DMS114 treated with DMSO at 0.1 percent for 48 hours (cell line): ENCODE data around the gene COL5A1.

Experiments
- DNase-seq: peaks from one replicate; lab custom pipeline; 2025; ENCODE audit not compliant: unreplicated experiment; lab: John Stamatoyannopoulos, UW

The COL5A1 gene

DNA sequence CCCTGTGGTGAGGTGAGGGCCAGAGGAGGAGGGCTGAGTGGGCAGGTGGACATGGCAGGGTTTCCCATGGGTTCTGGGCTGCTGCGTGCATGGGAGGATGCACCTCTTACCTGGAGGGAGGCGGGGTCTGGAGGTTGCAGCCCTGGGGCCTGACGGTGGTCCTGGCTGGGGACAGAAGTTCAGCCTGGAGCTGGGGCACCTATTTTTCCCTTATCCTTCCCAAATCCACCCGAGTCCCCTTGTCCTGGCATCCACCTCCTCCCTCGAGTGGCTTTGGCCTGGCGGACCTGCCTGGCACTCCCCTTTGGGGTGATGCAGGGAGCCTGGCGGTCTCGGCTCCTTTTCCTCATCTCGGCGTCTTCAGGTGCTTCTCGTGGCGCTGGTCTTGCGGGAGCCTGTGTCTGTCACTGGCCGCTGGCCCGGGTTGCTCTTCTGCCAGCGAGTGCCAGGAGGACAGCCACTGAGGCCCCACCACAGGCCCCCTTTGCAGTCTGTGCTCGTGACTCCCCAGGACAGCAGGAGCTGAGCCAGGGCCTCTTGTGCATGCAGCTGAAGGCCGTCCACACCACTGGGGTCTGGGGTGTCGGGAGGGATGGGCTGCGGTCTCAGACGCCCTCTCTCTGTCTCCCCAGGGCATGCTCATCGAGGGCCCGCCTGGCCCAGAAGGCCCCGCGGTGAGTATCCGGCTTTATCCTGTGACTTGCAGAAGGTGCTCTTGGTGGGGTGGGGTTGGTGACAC, 96.4 kb downstream of the COL5A1 start:
- no peak for DNase-seq

DNA sequence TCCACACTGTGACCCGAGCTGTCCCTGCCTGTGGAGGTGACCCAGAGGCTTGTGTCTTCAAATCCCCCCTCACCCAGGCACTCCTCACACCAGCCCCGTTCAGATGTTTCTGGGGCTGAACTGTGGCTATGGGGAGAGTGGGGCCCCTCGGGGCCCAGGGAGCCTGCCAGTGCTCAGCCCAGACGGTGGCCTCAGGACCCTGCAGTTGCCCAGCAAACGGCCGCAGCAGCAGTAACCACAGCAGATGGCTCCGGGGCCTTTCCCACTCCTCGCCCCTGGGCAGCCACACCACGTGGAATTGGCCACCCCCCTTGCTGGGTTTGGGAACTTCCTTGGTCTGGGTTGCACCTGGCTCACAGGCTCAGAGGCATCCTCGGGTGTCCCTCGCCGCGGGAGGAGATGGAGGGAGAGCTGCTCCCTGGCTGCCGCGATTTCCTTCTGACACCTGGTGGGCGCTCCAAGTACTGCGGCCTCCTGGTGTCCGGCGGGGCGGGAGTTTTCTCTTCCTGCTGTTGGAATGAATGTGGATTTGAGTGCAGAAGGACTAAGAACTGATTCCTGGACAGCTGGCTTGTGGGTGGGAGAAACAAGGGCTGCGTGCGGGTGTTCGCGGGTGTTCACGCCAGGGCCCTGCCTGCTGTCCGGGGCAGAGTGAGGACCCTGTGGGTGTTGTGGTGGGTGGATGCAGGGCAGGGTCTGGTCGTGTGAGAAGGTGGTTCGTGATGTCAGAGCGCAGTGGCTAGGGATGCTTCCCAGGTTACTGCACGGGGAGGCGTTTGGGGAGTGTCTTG, 97.5 kb downstream of the COL5A1 start:
- DNase-seq: peak; percentile 27

DNA sequence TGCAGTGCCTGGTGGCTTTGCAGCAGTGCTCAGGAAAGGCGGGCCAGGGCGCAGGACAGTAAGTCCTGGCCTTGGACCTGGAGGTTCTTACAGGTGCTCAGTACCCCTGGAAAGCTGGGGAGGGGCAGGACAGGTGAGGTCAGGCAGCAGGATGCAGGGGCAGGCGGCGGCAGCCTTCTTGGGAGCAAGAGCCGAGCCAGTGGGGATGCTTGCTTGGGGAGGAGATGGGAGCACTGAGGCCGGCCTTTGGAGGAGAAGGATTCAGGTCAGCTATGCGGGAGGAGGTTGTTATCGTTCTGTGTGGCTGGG, 98.0 kb downstream of the COL5A1 start:
- DNase-seq: no peak

DNA sequence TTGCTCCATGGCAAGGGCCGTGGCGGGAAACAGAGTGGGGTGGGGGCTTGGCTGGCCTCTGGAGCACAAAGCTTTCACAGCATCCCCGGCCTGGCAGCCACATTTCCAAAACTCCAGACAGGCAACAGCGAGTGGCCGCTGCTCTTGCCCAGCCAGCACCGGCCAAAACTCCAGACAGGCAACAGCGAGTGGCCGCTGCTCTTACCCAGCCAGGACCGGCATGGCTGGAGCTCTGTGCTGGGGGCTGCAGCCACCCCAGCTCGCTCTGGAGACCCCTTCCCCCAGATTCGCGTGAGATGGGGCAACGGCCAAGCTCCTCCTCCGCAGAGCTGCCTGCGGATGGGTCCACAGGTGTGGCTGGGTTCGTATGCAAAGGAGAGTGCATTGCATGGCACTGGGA, 98.5 kb downstream of the COL5A1 start:
- no peak for DNase-seq

DNA sequence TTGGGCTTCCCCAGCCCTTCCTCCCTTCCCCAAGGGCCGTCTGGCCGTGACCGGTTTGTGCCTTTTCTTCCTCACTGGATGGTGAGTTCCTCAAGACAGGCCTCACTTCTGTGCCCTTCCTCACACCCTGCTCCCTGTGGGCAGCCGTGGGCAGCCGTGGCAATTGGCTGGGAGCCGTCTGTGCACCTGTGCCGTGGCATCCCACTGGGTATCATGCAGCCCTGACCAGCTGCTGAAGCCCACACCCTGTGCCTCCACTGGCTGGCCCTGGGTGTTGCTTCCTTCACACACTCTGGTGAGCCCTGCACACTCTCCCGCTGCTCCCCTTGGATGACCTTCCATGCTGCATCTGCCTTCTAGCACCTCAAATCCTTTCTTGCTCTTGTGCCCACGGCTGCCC, 100.2 kb downstream of the COL5A1 start:
- no peak for DNase-seq

DNA sequence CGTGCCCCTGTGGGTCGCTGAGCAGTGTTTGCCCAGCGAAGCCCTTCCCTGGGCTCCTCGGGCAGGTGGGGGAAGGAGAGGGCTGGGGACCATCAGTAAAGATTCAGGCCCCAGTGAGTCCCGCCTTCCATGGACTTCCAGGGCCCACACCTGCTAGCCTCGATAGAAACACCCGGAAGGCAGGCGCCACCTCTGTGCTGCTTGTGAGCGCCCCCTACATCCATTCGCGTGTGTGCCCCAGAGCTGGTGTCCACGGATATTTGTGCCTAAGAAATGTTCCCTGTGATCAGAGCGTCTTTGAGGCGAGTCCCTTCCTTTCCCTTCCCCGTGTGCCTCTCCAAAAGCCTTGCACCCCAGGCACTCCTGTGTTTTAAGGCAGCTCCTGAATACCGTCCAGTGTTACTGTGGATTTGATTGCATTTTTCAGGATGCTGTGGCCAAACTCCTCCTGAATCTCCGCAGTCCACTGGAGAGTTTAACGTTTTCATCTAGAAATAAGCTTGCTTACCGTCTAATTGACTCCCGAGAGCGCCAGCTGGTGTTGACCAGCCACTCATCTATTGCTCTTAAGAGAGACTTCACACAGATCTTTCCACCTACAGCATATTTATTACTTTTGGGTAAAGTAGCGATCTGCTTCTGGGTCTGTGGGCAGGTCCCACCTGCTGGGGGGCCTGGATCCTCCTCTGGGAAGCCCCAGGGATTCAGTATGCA, 101.4 kb downstream of the COL5A1 start:
- DNase-seq: no peak

DNA sequence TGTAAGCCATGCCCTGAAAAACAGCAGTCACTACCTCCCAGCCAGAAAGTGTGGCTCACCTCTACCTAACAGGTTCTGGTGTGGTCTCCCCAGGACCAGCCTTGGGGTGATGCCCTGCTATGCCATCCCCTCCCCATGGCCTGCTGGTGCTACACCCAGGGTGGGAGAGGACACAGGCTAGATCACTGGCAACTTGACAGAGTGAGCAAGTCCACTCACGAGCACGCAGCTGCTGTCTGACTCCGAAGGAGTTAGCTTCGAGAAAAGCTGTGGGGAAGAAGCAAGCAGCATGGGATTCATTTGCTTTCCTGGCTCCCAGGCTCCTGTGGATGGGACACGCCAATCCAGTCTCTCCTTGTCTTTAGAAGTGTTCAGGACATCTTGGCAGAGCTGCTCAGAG, 102.2 kb downstream of the COL5A1 start:
- no peak for DNase-seq

DNA sequence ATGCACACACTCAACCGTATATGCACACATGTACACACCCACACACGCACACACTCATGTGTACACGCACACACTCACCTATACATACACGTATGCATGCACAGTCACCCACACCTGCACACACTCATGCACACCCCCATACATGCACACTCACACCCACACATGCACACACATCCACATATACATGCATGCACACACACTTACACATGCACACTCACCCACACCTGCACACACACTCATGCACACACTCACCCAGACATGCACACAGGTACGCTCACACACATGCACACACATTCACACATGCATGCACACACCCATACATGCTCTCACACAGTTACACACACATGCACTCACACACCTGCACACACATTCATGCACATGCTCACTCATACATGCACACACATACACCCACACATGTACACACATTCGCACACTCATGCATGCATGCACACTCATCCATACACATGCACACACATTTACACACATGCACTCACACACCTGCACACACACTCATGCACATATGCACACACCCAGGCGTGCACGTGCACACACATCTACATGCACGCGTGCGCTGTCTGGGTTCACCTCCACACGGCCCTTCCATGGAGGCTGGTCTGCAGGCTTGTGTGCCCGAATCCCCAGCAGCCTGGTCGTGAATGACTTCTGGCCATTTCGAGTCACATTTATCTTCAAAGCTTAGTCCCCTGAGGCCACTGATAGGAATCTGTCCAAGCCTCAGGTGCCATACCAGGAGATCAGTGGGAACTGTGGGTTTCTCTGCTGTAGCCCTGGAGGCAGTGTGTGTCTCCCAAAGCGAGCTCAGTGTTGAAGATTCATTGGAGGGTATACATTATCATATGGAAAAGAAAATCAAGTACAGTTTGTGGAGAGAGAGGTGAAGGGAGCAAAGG, 103.0 kb downstream of the COL5A1 start:
- no peak for DNase-seq

DNA sequence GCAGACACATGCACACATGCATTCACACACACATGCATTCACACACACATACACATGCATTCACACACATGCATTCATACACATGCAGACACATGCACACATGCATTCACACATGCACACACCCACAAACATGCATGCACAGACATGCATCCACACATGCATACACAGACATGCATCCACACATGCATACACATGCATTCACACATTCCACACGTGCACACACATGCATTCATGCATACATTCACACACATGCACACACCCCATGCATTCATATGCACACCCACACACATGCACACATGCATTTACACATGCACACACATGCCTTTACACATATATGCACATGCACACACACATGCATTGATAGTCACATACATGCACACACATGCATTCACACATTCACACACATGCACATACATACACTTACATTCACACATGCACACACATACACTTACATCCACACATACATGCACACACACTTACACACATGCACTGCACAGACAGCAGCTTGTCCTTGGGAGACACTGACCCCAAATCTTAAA, 106.4 kb downstream of the COL5A1 start:
- no peak for DNase-seq

DNA sequence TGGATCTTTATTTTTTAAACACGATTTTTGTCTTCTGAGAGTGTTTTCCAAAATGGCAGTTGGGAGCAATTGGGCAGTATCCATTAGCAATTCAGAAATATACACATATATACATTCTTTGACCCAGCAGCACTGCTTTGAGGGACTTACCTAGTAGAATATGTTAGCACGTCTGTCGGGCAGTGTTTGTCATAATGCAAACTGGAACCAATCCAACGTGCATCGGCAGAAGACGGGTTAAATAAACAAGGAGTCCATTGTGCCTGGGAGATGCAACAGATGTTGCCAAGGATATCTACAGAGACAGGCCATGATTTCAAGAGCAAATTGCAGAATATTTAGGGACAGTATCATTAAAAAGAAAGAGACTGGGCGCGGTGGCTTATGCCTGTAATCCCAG, 107.0 kb downstream of the COL5A1 start:
- no peak for DNase-seq

DNA sequence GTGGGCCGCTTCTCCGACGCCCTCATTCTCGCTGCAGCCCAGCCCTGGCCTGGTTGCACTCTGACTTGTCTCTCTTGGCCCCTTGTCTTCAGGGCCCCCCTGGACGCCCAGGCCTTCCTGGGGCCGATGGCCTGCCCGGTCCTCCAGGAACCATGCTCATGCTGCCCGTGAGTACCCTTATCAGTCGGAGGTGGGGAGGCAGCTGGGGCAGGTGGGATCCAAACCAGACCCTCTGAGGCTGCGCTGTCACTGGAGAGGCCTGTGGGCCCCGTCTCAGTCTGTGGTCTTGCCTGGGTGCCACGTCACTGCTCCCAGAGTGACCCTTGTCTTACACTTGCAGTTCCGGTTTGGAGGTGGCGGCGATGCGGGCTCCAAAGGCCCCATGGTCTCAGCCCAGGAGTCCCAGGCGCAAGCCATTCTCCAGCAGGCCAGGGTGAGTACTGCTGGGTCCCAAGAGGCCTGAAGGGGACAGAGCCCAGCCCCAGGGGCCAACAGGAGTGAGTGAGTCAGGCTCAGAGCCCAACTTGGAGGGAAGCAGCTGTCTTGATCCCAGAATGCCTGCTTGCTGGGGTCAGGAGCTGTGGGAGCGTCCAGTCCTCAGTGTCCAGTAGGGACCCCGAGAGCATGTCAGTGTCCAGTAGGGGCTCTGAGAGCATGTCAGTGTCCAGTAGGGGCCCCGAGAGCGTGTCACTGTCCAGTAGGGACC, 109.0 kb downstream of the COL5A1 start:
- DNase-seq: no peak

DNA sequence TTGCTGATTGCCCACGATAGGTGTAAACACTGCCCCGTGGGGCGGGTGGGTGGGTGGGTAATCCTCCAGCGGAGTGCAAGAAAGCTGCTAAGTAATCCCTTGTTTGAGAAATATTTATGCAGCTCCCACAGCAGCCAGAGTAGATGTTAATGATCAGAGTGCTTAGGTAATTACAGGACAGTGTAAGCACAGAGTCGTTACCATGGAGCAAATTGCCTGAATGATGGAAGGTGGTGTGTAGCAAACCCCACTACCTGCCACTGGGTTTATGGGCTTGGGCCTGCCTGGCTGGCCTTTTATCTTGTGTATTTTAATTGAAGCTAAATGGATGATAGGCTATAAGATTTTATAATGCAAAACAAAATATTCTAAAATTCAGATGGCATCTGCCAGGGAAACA, 110.0 kb downstream of the COL5A1 start:
- no peak for DNase-seq

DNA sequence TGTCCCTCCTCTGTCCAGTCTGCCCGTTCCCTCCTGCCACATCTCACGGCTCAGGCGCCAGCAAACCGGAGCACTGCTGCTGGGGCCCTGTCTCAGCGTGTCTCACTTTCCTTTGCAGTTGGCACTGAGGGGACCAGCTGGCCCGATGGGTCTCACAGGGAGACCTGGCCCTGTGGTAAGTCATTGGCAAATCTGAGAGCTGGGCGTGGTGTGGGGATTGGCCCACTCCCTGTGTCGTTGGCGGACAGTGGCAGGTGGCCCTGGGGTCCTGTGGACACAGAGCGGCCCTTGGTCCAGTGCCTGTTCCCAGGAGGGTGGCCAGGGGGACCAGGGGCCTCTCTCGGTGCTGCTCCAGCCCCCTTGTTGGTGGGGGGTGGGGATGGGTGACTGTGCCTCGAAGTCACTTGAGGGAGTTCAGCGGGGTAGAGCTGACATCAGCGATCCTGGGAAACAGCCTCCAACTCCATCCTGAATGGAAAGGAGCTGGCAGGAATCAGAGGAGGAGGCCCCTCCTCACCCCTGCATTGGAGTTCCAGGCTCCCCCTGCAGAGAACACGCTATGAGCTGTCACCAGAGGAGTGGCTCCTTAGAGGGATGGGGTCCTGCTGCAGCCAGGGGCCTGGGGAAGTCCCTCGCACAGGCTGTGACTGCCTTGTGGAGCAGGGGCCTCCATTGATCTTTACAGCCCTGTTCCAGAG, 111.0 kb downstream of the COL5A1 start:
- DNase-seq: no peak

DNA sequence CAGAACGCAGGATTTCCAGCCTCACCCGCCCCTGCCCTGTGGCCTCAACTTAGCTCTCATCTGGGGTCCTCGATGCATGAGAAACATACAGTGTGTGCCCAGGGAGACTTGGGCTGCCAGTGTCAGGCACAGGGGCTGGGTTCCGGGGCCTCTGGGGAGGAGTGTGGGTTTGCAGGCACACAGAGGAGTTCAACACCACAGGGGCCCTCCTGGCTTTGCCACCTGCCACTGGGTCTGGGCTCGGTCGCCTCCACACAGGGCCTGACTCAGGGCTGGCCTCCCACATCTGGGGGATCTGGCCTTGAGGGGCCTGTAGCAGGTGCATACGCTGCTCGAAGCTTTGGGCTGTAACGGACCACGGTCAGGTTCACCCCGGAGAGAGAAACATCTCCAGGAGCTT, 111.6 kb downstream of the COL5A1 start:
- DNase-seq: no peak

DNA sequence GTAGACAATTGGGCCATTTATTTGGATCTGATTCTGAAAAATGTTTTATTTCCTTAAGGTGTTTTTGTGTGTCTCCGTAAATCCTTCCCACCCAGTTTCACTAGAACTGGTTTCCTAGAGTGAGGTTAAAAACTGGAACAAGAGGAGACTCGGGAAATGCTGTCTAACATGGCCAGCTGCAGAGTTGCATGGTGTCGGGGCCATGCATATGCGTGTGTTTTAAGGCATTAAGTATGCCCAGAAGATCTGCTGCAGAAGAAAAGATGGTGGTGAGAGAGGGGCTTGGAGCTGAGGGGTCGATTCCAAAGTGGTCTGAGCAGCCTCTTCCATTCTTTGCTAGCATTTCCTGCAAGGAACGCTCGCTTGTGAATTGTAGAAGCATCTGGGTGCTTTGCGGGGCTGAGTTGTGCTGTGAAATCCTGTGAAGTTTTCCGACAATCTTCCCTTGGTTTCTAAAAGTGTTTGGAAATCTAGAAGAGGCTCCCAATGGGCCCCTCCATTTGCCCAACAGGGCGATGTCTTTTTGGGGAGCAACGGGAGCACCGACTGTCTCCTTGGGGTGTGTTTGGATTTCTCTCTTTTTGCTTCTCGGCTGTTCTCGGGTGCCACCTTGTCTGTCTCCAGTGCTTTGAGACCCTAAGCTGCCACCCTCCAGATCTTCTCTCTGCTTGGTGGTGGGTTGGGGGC, 113.8 kb downstream of the COL5A1 start:
- DNase-seq: no peak

DNA sequence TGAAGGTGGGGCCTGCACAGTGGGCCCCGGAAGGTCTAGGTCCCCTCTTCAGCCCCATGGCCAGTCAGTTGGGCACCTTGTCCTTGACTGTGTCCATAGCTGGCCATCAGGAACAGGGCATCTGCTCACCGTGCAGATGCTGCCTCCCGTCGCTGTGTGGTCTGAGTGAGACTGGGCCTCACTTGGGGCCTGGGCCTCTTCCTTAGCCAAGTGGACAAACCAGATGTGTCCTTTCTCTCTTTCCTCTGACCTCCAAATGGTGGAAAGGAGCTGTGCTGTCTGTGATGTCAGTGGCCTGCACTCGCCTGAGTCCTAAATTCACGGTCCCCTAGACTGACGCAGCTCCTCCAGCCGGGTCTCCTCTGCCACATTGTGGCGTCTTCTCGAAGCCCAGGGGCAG, 114.5 kb downstream of the COL5A1 start:
- no peak for DNase-seq

DNA sequence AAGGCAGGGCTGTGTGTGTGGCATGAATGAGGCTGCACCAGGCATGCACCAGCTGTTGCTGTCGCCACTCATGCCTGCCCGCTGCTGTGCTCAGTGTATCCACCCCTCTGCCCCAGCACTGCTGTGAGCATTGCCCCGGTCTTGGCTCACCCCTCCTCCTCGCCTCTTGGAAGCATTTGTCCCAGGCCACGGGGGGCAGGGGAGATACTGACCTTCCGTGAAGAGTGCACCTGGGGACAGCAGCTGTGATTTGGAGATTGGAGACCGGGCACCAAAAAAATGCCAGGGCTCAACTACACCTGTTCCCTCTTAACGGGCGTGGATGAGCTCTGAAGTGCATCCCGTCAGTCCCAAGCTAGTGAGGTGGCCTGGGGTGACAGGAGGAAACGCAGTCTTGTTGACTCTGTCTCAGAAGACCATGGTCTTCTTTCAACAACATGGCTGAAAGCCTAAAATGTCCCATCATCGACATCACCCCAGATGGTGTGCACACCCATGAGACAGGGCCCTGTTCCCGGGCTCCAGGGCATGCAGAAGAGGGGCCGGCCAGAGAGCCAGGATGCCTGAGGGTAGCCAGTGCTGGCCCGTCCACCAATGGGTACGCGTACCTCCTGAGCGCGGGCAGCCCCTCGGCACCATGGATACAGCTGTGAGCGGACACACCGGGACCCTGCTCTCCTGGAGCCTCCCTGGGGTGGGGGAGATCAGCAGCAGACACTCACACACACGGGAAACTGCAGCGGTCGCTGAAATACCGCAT, 115.8 kb downstream of the COL5A1 start:
- no peak for DNase-seq

DNA sequence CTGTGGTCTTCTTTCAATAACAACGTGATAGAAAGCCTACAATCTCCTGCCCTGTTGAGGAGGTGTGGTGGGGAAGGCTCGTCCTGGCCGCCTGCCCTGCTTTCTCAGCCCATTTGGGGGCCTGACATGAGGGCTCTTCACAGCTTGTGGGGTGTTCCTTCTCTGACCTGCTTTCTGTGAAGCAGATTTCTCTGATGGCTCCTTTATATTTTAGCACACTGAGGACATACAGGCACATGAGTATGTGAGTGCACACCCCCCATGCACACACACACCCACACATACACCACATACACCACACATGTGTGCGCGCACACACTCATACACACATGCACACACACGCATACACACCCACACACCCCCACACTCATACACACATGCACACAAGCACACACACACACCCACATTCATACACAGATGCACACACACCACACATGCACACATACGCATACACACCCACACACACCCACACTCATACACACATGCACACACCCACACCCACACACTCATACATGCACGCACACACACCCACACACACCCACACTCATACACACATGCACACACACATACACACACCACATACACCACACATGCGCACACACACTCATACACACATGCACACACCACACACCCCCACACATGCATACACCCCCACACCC, 117.5 kb downstream of the COL5A1 start:
- no peak for DNase-seq
